ENCODE data around the gene AIFM3. TPM values are rescaled to one million over a fixed set of nuclear protein-coding genes. Genes with fewer than 3 reads are reported as not detected.

The AIFM3 gene
- total and polyA plus RNA-seq, 2 of the 13 experiments (the other 11 are each of a cell fraction or from before 2014, with no cell fraction given) = 9.0 to 15.3 TPM

DNA sequence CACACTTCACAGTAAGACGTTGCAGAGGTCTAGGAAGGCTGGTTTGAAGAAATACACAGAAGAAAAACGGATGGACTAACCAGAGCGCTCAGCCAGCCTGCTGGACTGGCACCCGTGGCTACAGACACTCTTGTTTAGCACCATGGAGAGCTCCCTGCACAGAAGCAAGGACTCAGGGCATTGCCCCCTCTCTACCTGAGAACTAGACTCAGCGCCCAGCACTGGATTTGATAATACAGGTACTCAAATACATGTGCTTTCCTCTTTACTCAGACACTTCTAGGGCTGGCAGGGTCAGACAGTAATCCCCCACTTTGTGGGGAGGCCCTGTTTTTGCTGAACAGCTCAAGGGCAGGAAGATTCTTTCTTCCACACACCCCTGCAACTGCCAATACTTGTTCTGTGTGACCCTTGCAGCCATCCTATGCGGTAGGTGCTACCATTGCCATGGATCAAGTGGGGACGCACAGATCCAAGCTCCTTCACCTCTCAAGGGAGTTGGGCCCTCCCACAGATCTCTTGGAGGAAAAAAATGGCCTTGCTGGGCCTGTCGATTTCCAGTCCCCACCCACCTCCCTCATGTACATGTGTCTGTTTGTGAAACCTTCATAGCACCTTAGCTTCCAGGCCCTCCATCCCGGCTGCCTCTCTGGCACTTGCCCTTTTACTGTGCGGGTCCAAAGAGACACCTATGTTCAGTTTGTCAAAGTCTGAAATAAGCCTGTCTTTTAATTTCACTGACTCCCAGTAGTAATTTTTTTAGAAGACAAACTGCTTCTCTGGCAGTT is 42.8 kb downstream of the AIFM3 start (continued):
- no peak for TF ChIP-seq AHDC1 (CRISPR knock-in tag; IDR thresholded peaks at IDR 0.05; ENCODE audit: borderline replicate concordance)
- TF ChIP-seq ZNF292 (CRISPR knock-in tag; IDR thresholded peaks at IDR 0.05; ENCODE audit: borderline replicate concordance, low read depth) = no peak
- TF ChIP-seq ZNF3 (CRISPR knock-in tag; IDR thresholded peaks at IDR 0.05) = peak; percentile 48; the same call in 1 of the 2 replicates
- no peak for TF ChIP-seq ZNF784 (CRISPR knock-in tag; IDR thresholded peaks at IDR 0.05; ENCODE audit: borderline replicate concordance)
- TF ChIP-seq PCBP2 (optimal IDR thresholded peaks at IDR 0.05; ENCODE audit: low read depth, low read length, poor library complexity, severe bottlenecking) = no peak
- no peak for TF ChIP-seq HOXA9 (CRISPR knock-in tag; IDR thresholded peaks at IDR 0.05; ENCODE audit: borderline replicate concordance)
- TF ChIP-seq SP5 (CRISPR knock-in tag; IDR thresholded peaks at IDR 0.05; ENCODE audit: borderline replicate concordance, low read depth) = no peak
- TF ChIP-seq NKX3-1 (CRISPR knock-in tag; IDR thresholded peaks at IDR 0.05) = peak; percentile 87; the same call in 1 of the 2 replicates
- TF ChIP-seq ZSCAN20 (CRISPR knock-in tag; IDR thresholded peaks at IDR 0.05; ENCODE audit: borderline replicate concordance) = no peak
- TF ChIP-seq, protein P1, sequence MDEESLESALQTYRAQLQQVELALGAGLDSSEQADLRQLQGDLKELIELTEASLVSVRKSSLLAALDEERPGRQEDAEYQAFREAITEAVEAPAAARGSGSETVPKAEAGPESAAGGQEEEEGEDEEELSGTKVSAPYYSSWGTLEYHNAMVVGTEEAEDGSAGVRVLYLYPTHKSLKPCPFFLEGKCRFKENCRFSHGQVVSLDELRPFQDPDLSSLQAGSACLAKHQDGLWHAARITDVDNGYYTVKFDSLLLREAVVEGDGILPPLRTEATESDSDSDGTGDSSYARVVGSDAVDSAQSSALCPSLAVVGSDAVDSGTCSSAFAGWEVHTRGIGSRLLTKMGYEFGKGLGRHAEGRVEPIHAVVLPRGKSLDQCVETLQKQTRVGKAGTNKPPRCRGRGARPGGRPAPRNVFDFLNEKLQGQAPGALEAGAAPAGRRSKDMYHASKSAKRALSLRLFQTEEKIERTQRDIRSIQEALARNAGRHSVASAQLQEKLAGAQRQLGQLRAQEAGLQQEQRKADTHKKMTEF (CRISPR knock-in tag; IDR thresholded peaks at IDR 0.05) = no peak
- peak; percentile 87 for TF ChIP-seq RXRB (CRISPR knock-in tag; IDR thresholded peaks at IDR 0.05; ENCODE audit: borderline replicate concordance)
- TF ChIP-seq ZNF496 (CRISPR knock-in tag; IDR thresholded peaks at IDR 0.05; ENCODE audit: insufficient replicate concordance) = no peak
- no peak for TF ChIP-seq ZNF703 (CRISPR knock-in tag; IDR thresholded peaks at IDR 0.05; ENCODE audit: borderline replicate concordance)
- TF ChIP-seq, protein P2, sequence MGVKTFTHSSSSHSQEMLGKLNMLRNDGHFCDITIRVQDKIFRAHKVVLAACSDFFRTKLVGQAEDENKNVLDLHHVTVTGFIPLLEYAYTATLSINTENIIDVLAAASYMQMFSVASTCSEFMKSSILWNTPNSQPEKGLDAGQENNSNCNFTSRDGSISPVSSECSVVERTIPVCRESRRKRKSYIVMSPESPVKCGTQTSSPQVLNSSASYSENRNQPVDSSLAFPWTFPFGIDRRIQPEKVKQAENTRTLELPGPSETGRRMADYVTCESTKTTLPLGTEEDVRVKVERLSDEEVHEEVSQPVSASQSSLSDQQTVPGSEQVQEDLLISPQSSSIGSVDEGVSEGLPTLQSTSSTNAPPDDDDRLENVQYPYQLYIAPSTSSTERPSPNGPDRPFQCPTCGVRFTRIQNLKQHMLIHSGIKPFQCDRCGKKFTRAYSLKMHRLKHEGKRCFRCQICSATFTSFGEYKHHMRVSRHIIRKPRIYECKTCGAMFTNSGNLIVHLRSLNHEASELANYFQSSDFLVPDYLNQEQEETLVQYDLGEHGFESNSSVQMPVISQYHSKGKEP (CRISPR knock-in tag; IDR thresholded peaks at IDR 0.05) = peak; percentile 96
- TF ChIP-seq BRCA1 (CRISPR knock-in tag; IDR thresholded peaks at IDR 0.05) = peak; percentile 91
- peak; percentile 48; the same call in 1 of the 2 replicates for TF ChIP-seq MIER3 (CRISPR knock-in tag; IDR thresholded peaks at IDR 0.05; ENCODE audit: borderline replicate concordance)
- no peak for TF ChIP-seq ZNF746 (CRISPR knock-in tag; IDR thresholded peaks at IDR 0.05)
- TF ChIP-seq BORCS8-MEF2B (CRISPR knock-in tag; IDR thresholded peaks at IDR 0.05) = no peak
